HG03095 (cell line): ENCODE data around the gene BIVM.

Source experiments
- ATAC-seq: cut with Tn5 transposase; IDR thresholded peaks from one replicate; pipeline ENCODE4 v1.9.1; 2021; ENCODE audit warnings: moderate library complexity; ENCODE audit not compliant: unreplicated experiment

BIVM gene

DNA sequence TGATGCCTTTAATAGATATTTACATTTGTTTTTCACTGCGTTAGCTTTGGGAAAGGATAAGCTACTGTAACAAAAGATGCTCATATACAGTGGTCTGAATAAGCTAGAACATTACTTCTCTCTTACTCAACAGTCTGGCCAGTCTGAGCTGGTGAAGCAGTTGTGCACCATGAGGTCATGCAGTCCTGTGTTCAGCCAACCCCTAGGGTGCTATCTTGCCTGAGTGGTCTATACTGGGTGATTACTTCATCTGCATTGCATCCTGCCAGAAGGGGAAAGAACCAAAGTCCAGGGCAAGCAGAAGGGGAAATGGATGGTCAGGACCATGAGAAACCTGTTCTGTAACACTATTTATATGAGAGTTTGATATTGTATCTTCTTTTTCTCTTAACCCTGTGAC is 78.4 kb downstream of the BIVM start:
- no peak for ATAC-seq

DNA sequence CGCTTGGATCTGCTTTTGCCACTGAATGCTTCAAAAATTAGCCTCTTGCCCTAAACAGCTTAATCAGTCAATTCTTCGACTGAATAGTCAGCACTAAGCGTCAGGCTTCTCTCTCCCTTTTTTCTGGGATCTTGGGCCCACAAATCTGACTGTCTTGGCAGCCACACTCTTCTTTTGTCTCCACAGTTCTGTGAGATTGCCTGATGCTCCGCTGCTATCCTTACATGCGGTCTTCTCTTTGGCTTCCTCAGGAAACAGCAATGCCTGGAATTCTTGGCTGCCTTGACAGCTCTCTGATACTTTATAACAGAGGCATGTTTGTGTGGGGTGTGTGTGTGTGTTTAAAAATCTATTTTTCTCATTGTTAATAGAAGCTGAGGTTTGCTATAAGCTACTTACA is 79.6 kb downstream of the BIVM start:
- no peak for ATAC-seq

- ATAC-seq: no peak
Measured at GRCh38 chr13:102879793-102880499, 81.0 kb downstream of the BIVM start.

- no peak for ATAC-seq
Measured at GRCh38 chr13:102881819-102882686, 83.1 kb downstream of the BIVM start.
